HepG2 (cell line): ENCODE data around the gene TNFSF12. TPM values are rescaled to one million over a fixed set of nuclear protein-coding genes. Genes with fewer than 3 reads are reported as not detected.

Experiments used
- ARID4A ChIP-seq: sonication (generic); formaldehyde crosslinking; IDR thresholded peaks from 2 replicates; pipeline ENCODE4 v1.5.0; 2020; ENCODE audit warnings: mild to moderate bottlenecking, missing genetic modification reagents, borderline replicate concordance
- ATRX ChIP-seq: sonication (generic); formaldehyde crosslinking; IDR thresholded peaks from 2 replicates; pipeline ENCODE4 v1.4.0; 2020; ENCODE audit warnings: missing genetic modification reagents, borderline replicate concordance
- ELF1 ChIP-seq: sonication (generic); formaldehyde crosslinking; IDR thresholded peaks from 2 replicates; pipeline ENCODE4 v1.4.0; 2020; ENCODE audit warnings: missing genetic modification reagents
- FOXC1 ChIP-seq: sonication (generic); formaldehyde crosslinking; IDR thresholded peaks from 2 replicates; pipeline ENCODE4 v1.8.0; 2022; ENCODE audit warnings: mild to moderate bottlenecking, missing genetic modification reagents, borderline replicate concordance
- FOXK1 ChIP-seq: sonication (generic); formaldehyde crosslinking; IDR thresholded peaks from 2 replicates; pipeline ENCODE4 v1.4.0; 2020; ENCODE audit warnings: low read depth, missing genetic modification reagents, borderline replicate concordance
- GATAD1 ChIP-seq: IDR thresholded peaks from 2 replicates; pipeline ENCODE4 v1.6.1; 2016; ENCODE audit warnings: missing genetic modification reagents, missing compliant biosample characterization
- GATAD2A ChIP-seq: IDR thresholded peaks from 2 replicates; pipeline ENCODE4 v1.6.1; 2016
- KAT7 ChIP-seq: IDR thresholded peaks from 2 replicates; pipeline ENCODE4 v1.6.1; 2018; ENCODE audit warnings: borderline replicate concordance, missing compliant biosample characterization
- KLF15 ChIP-seq: sonication (generic); formaldehyde crosslinking; IDR thresholded peaks from 2 replicates; pipeline ENCODE4 v1.8.1; 2023; ENCODE audit warnings: borderline replicate concordance, mild to moderate bottlenecking, inconsistent platforms, missing genetic modification reagents, mixed read lengths
- MEF2D ChIP-seq: sonication (generic); formaldehyde crosslinking; IDR thresholded peaks from 2 replicates; pipeline ENCODE4 v1.5.1; 2020; ENCODE audit warnings: mild to moderate bottlenecking, missing genetic modification reagents
- NCOA1 ChIP-seq: sonication (generic); formaldehyde crosslinking; IDR thresholded peaks from 2 replicates; pipeline ENCODE4 v1.9.0; 2021; ENCODE audit warnings: missing genetic modification reagents
- PATZ1 ChIP-seq: sonication (generic); formaldehyde crosslinking; IDR thresholded peaks from 2 replicates; pipeline ENCODE4 v1.4.0; 2020; ENCODE audit warnings: missing genetic modification reagents
- PHF20 ChIP-seq: sonication (generic); formaldehyde crosslinking; IDR thresholded peaks from 2 replicates; pipeline ENCODE4 v1.5.0; 2020; ENCODE audit warnings: mild to moderate bottlenecking, missing genetic modification reagents
- PHF8 ChIP-seq: sonication (generic); formaldehyde crosslinking; IDR thresholded peaks from 2 replicates; pipeline ENCODE4 v1.5.0; 2020; ENCODE audit warnings: missing genetic modification reagents
- SKI ChIP-seq: fragments of 450-650 bp; IDR thresholded peaks from one replicate; pipeline ENCODE4 v1.6.1; 2018; ENCODE audit warnings: mild to moderate bottlenecking; ENCODE audit not compliant: partially characterized antibody
- SMAD9 ChIP-seq: sonication (generic); formaldehyde crosslinking; IDR thresholded peaks from 2 replicates; pipeline ENCODE4 v1.5.1; 2020; ENCODE audit warnings: mild to moderate bottlenecking, missing genetic modification reagents
- SNAPC2 ChIP-seq: sonication (generic); formaldehyde crosslinking; IDR thresholded peaks from 2 replicates; pipeline ENCODE4 v1.8.1; 2022; ENCODE audit warnings: mild to moderate bottlenecking, missing genetic modification reagents
- SP2 ChIP-seq: sonication (generic); formaldehyde crosslinking; IDR thresholded peaks from 2 replicates; pipeline ENCODE4 v1.5.1; 2020; ENCODE audit warnings: mild to moderate bottlenecking, missing genetic modification reagents
- SRSF4 ChIP-seq: fragments of 200-400 bp; formaldehyde crosslinking; IDR thresholded peaks from one replicate; pipeline ENCODE4 v1.6.1; 2018; ENCODE audit warnings: mild to moderate bottlenecking, low read depth, low read length, moderate library complexity; ENCODE audit not compliant: poor library complexity, severe bottlenecking
- TAF15 ChIP-seq: fragments of 200-400 bp; formaldehyde crosslinking; IDR thresholded peaks from one replicate; pipeline ENCODE4 v1.6.1; 2018; ENCODE audit warnings: mild to moderate bottlenecking, low read depth, low read length; ENCODE audit not compliant: poor library complexity, severe bottlenecking
- WIZ ChIP-seq: sonication (generic); formaldehyde crosslinking; IDR thresholded peaks from 2 replicates; pipeline ENCODE4 v1.5.1; 2020; ENCODE audit warnings: mild to moderate bottlenecking, missing genetic modification reagents
- ZNF20 ChIP-seq: sonication (generic); formaldehyde crosslinking; IDR thresholded peaks from 2 replicates; pipeline ENCODE4 v1.4.0; 2020; ENCODE audit warnings: mild to moderate bottlenecking, moderate library complexity, missing genetic modification reagents
- ZSCAN29 ChIP-seq: sonication (generic); formaldehyde crosslinking; conservative IDR thresholded peaks from 2 replicates; pipeline ENCODE4 v1.4.0; 2020; ENCODE audit warnings: mild to moderate bottlenecking, missing genetic modification reagents
- polyA plus RNA-seq, 8 experiments: library from polyadenylated mRNA; depleted of rRNA in 3 of 8; stranded (reverse) in 7 of 8; unstranded in 1 of 8; fragments of >200 nt; fragmentation: Illumina TruSeq in 4 of 8; extraction: Trizol in 4 of 8; gene quantifications; 2 replicates each; pipeline versions ENCODE4 v1.2.1 to v1.2.3, GENCODE V29; 2011 to 2016; ENCODE audit warnings: low read depth in 4 of 8, missing spikeins in 1 of 8, mixed read lengths in 1 of 8; ENCODE audit not compliant: insufficient read depth in 1 of 8
- total RNA-seq, 5 experiments: library from RNA; depleted of rRNA; stranded (reverse); fragments of >200 nt; fragmentation: Illumina TruSeq; extraction: Trizol; gene quantifications; 2 replicates each; pipeline ENCODE4 v1.2.3, GENCODE V29; 2016; ENCODE audit warnings: low read depth in 1 of 5
- TF ChIP-seq, protein P1 (sequence below): IDR thresholded peaks from 2 replicates; pipeline ENCODE4 v1.6.1; 2016; ENCODE audit warnings: missing compliant biosample characterization, missing genetic modification reagents, borderline replicate concordance

Gene TNFSF12
- total and polyA plus RNA-seq, 2 of the 13 experiments (the other 11 are each of a cell fraction or from before 2014, with no cell fraction given), result 0.93 to 7.2 TPM

GRCh38 chr17:7561028-7561575, 12.2 kb downstream of the TNFSF12 start (continued):
- TF ChIP-seq FOXK1 (CRISPR knock-in tag) (no peak), GATAD2A (peak; percentile 13; the same call in 1 of the 2 replicates), TAF15 (no peak), KLF15 (CRISPR knock-in tag) (0 out of 2 replicates have a peak, but pooled peaks have one; percentile 55), SP2 (CRISPR knock-in tag) (peak; percentile 22), ZSCAN29 (CRISPR knock-in tag) (0 out of 2 replicates have a peak, but pooled peaks have one; percentile 4), FOXC1 (CRISPR knock-in tag) (peak; percentile 82), WIZ (CRISPR knock-in tag) (0 out of 2 replicates have a peak, but pooled peaks have one; percentile 77), ZNF20 (no peak; the same call in 1 of the 2 replicates), GATAD1 (peak; percentile 79), SKI (no peak), NCOA1 (CRISPR knock-in tag) (peak; percentile 81; the same call in 1 of the 2 replicates), ELF1 (0 out of 2 replicates have a peak, but pooled peaks have one; percentile 16), SNAPC2 (CRISPR knock-in tag) (0 out of 2 replicates have a peak, but pooled peaks have one; percentile 19), PATZ1 (no peak), PHF8 (CRISPR knock-in tag) (no peak), ATRX (CRISPR knock-in tag) (no peak), PHF20 (no peak), SMAD9 (CRISPR knock-in tag) (no peak), ARID4A (peak; percentile 57; the same call in 1 of the 2 replicates), MEF2D (CRISPR knock-in tag) (peak; percentile 60), SRSF4 (no peak), KAT7 (no peak)
- TF ChIP-seq, protein P1, sequence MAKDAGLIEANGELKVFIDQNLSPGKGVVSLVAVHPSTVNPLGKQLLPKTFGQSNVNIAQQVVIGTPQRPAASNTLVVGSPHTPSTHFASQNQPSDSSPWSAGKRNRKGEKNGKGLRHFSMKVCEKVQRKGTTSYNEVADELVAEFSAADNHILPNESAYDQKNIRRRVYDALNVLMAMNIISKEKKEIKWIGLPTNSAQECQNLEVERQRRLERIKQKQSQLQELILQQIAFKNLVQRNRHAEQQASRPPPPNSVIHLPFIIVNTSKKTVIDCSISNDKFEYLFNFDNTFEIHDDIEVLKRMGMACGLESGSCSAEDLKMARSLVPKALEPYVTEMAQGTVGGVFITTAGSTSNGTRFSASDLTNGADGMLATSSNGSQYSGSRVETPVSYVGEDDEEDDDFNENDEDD (CRISPR knock-in tag), result no peak
